Smooth muscle cell of the umbilical artery (primary cell): Measurements from ENCODE around the gene ABHD16A. TPM values are rescaled to one million over a fixed set of nuclear protein-coding genes. Genes with fewer than 3 reads are reported as not detected.

Experiments
- total RNA-seq: library from RNA; depleted of rRNA; stranded (reverse); fragments of >200 nt; gene quantifications from 2 replicates; pipeline ENCODE4 v1.2.3, GENCODE V29; 2014

Gene ABHD16A
- 38.6 and 56.1 TPM in 2 replicates for total RNA-seq

GRCh38 chr6:31702819-31703716, at the start of gene ABHD16A:
ABHD16A (minus strand) TSS chr6:31703324; CDS start chr6:31703281, 43 bp downstream.

GRCh38 chr6:31739639-31740396, 36.7 kb upstream of the ABHD16A start, which contains the start of gene MSH5:
MSH5 (plus strand) TSS chr6:31740005; CDS start chr6:31740467, 462 bp downstream.

GRCh38 chr6:31736021-31736767, 33.1 kb upstream of the ABHD16A start, which contains the start of gene CLIC1:
CLIC1 (minus strand) TSS chr6:31736530; CDS start chr6:31736300, 230 bp downstream.

GRCh38 chr6:31728767-31729514, 25.8 kb upstream of the ABHD16A start, which contains the start of gene DDAH2:
DDAH2 (minus strand) TSS chr6:31729299; CDS start chr6:31729161, 138 bp downstream.

DNA sequence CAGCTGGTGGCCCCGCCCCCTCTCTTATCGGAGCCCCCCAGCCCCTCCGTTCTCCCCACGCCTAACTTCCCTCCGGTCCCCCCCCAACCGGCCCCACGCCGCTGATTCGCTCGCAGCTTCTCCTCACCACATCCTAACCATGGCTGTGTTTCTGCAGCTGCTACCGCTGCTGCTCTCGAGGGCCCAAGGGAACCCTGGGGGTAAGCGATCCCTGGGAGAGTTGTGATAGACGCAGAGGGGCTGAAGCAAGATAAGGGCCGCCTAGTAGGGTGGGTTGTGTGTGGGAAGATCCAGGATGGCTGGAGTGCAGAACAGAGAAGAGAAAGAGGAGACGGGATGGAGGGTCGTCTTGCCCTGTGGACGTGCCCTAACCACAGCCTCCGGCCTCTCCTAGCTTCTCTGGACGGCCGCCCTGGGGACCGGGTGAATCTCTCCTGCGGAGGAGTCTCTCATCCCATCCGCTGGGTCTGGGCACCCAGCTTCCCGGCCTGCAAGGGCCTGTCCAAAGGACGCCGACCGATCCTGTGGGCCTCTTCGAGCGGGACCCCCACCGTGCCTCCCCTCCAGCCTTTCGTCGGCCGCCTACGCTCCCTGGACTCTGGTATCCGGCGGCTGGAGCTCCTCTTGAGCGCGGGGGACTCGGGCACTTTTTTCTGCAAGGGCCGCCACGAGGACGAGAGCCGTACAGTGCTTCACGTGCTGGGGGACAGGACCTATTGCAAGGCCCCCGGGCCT, 20.3 kb upstream of the ABHD16A start, which contains the start of gene MPIG6B:
MPIG6B (plus strand) TSS at position 129 of the 735 bp plus-strand sequence; CDS start at position 140, 11 bp downstream.

DNA sequence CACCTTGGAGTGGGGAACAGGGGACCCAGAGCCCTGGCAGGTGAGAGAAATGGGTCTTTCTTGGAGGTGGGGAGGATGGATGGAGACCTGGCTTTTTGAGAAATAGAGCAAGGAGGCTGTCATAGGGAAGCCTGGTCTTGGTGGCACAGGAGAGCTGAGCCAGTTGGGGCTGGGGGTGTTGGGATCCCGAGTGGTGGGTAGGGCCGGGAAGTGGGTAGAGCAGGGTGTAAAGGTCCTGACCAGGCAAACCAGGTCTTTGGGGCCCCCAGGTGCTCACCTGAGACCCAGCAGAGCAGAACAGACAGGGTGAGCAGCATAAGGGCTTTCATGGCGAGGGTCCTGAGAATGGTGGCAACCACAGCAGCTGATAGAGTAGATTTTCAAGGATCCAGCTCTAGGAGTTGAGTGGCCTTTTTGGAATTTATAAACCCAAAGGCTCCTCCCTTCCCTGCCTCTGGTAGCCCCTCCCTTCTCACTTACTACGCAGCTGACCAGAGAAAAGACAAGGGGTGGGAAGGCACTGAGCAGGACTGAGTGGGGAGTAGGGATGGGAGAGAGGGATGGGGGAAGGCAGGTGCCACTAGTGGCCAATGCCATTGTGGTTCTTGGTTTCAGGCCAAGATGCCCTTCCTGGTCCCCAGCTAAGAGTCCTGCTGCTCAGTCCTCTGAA, 18.4 kb upstream of the ABHD16A start, which contains the start of gene LY6G6C:
LY6G6C (minus strand) TSS at position 396 of the 670 bp plus-strand sequence; CDS start at position 329, 67 bp downstream.

DNA sequence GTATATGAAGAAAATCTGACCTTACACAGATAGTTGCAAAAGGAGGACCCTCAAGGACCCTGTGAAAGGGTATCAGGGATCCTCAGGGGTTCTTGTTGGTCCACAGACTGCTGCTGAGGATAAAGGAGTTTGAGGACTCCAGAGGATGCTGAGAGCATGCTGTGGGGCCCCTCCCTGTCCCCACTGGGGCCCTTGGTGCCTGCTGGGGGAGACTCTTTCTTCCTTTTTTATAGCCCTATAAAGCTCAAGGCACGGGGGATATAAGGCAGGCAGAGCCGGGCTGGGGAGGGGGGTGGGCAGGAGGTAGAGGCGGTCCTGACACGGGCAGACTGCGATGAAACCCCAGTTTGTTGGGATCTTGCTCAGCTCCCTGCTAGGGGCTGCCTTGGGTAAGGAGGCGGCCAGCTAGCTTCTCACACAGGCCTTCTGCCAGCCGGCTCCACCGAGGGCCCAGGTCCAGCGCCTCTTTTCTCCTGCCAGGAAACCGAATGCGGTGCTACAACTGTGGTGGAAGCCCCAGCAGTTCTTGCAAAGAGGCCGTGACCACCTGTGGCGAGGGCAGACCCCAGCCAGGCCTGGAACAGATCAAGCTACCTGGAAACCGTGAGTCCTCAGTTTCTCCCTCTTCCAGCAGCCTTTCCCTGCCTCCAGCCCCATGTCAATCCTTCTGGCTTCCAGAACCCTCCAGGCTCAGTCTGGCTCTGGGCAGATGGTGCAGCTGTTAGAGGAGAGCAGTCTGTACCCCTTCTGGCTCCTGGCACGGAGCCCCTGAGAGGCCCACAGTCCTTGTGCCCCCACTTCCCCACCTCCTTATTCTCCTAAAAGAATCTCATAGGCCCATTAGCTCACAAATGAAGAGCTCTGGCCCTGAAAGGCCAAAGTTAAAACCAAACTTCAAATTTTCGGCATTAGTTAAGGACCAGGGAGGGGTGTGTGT, 12.2 kb upstream of the ABHD16A start, which contains the start of gene LY6G6D:
LY6G6D (plus strand) TSS at position 327 of the 937 bp plus-strand sequence; CDS start at position 335, 8 bp downstream.

DNA sequence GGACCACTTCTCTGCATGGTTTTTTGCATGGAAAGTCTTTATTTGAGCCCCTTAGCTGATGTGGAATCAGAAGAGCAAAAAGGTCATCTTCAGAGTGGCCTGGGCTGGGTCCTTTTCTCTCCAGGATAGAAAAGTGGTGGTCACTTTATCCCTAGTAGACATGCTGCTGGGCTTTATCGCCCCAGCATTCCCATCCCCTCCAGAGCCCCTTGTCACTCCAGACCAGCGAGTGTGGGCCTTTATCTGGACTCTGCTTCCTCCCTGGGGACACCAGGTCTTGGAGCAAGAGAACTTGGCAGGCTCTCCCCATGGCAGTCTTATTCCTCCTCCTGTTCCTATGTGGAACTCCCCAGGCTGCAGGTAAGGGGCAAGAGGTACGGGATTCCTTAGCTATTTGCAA, 3.5 kb upstream of the ABHD16A start, which contains the start of gene LY6G6F:
LY6G6F (plus strand) TSS at position 268 of the 400 bp plus-strand sequence; CDS start at position 309, 41 bp downstream.

GRCh38 chr6:31680226-31681134, 22.6 kb downstream of the ABHD16A start, which contains the start of gene LY6G5C:
LY6G5C (minus strand) TSS chr6:31681067; CDS start chr6:31680373, 694 bp downstream.

GRCh38 chr6:31669676-31670075, 33.4 kb downstream of the ABHD16A start, which contains the start of gene LY6G5B:
LY6G5B (plus strand) TSS chr6:31669976; CDS start chr6:31670951, 975 bp downstream.

DNA sequence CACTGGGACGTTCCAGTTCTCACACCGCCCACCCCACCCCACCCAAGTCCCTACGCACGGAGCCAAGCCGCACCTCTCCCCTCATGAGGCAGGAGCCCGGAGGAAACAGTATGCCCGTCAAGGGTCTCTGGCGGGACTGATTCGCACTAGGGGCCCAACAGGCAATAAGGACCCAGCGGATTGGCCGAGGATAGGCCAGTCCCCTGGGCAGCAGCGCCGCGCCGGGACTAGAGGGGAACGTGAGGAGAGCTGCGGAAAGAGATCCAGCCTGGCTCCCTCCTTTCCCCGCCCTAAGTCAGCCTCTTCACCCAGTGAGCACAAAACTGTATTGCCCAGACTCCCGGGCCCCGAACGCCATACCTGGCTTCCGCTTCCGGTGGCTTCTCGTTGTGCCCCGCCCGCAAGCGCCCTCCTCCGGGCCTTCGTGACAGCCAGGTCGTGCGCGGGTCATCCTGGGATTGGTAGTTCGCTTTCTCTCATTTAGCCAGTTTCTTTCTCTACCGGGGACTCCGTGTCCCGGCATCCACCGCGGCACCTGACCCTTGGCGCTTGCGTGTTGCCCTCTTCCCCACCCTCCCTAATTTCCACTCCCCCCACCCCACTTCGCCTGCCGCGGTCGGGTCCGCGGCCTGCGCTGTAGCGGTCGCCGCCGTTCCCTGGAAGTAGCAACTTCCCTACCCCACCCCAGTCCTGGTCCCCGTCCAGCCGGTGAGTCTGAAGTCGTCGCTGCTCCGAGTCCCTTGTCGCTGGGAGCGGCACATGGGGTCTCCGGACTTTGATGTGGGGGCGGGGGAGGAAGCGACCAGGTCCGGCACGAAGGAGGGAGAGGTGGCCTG, 37.4 kb downstream of the ABHD16A start, which contains the start of gene CSNK2B:
CSNK2B (plus strand) TSS at position 580 of the 836 bp plus-strand sequence. CDS start 752 bp downstream, outside the sequence.

DNA sequence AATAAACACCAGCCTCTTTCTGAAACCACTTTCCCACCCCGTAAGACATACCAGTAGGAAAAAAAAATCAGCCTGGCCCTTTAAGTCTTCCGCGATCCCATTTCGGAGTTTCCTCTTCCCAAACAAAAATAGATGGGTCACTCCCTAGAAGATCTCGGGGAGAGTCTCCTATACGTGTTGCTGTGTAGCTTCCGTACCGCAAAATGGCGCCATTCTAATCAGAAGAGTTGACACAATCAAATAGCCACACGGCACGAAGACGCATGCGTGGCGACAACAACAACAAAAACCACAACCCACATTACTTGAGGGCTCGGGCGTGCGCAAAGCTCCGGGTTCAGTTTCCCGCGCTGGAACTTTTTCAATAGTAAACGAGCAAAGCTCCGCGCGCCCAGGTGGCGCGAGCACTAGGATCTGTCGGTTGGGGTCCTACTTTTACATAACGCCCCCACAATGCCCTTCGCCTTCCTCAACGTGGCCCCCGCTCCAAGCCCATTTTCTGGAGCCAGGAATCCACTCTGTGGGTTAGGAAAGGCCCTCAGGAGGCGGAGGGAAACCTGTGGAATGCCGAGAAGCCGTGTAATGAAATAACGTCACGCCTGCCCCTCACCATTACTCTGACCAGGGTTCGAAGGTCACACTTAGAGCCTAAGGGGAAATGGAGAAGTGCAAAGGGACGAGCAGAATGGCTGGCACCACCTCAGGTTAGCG, 38.2 kb downstream of the ABHD16A start, which contains the start of gene GPANK1:
GPANK1 (minus strand) TSS at position 208 of the 711 bp plus-strand sequence. CDS start 519 bp downstream, outside the sequence.

GRCh38 chr6:31660381-31661261, 42.5 kb downstream of the ABHD16A start, which contains the start of gene C6orf47:
C6orf47 (minus strand) TSS chr6:31660778; CDS start chr6:31659947, 831 bp downstream.

